HL-60 (cell line): ENCODE results near the gene IGLL5.

ENCODE experiments used
- DNase-seq, 2 experiments: peaks; one replicate each; pipeline ENCODE4 v3.0.0-alpha.2; 2010 to 2020; ENCODE audit warnings: low read depth in 1 of 2, low spot score in 1 of 2
- H3K27ac ChIP-seq: fragments of 250-450 bp; sonication (Bioruptor Pico); replicated peaks from 2 replicates; pipeline ENCODE4 v1.5.1; 2020; ENCODE audit warnings: mild to moderate bottlenecking, moderate library complexity
- H3K27me3 ChIP-seq: fragments of 250-450 bp; sonication (Bioruptor Pico); 2 replicates; pipeline ENCODE4 v1.5.1; 2021; ENCODE audit warnings: mild to moderate bottlenecking, moderate library complexity; ENCODE audit not compliant: insufficient read depth, poor library complexity, severe bottlenecking
- H3K4me3 ChIP-seq: replicated peaks from 2 replicates; pipeline ENCODE4 v1.5.1; 2011; ENCODE audit warnings: mild to moderate bottlenecking, control low read depth, low read length; ENCODE audit not compliant: insufficient read depth
- CTCF ChIP-seq: IDR thresholded peaks from one replicate; pipeline ENCODE4 v1.5.1; 2011; ENCODE audit warnings: low read length, control low read depth, inconsistent platforms; ENCODE audit not compliant: insufficient read depth
- GABPA ChIP-seq: IDR thresholded peaks from 2 replicates; pipeline ENCODE4 v1.6.1; 2012; ENCODE audit warnings: low read depth
- POLR2AphosphoS5 ChIP-seq: IDR thresholded peaks from 2 replicates; pipeline ENCODE4 v1.6.1; 2012; ENCODE audit warnings: low read depth
- REST ChIP-seq: IDR thresholded peaks from 2 replicates; pipeline ENCODE4 v1.6.1; 2012; ENCODE audit warnings: low read depth; ENCODE audit not compliant: insufficient replicate concordance
- SPI1 ChIP-seq: IDR thresholded peaks from 2 replicates; pipeline ENCODE4 v1.6.1; 2012; ENCODE audit warnings: low read depth, mild to moderate bottlenecking, borderline replicate concordance

Gene IGLL5

DNA sequence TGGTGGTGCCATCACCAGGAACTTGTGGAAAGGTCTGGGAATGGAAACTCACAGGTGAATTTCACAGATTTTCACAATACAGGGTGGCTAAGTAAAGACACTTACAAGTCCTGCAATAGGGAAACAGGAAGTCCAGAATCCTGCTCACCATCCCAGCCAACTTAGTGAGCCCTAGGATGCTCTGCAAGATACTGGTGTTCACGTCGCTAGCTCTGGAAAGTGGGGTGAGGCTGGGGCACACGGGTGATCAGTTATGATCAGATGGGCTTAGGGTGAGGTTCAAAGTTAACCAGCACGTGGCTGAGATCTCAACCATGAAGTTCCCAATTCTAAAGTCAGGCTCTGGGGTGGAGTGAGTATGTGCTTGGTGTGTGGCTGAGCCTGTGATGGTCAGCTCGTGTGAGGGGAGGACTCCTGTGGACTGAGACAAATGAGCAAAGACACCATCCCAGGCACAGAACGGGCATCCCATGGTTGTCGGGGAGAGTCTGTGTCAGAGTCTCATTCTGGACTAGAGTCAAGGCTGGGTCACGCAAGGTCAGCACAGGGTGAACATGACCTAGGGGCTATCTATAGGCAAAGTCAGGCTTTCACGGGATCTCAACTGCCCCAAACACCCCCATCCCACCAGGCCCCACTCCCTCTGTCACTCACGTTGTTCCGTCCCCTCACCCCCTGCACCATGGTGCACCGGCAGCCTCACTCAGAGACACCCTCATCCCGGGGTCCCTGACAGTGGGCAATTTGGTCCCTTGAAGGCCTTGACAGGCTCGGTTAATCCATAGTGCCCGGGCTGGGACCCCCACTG, 23.9 kb downstream of the IGLL5 start:
- TF ChIP-seq CTCF, result no peak
- TF ChIP-seq GABPA, result no peak
- no peak for TF ChIP-seq REST
- no peak for TF ChIP-seq POLR2AphosphoS5
- TF ChIP-seq SPI1, result no peak
- Histone ChIP-seq H3K27me3 (peaks cover 2% of the 10 kb centered on the region), H3K4me3 (no peak overlapping the region), H3K27ac (no peak overlapping the region)
- DNase-seq, result no peak

- H3K27ac ChIP-seq, result no peak overlapping the region
- H3K27me3 ChIP-seq, result peaks cover 2% of the 10 kb centered on the region
- TF ChIP-seq POLR2AphosphoS5, result no peak
- TF ChIP-seq CTCF, result no peak
- no peak for TF ChIP-seq GABPA
- no peak for TF ChIP-seq SPI1
- TF ChIP-seq REST, result no peak
These were observed 24.7 kb downstream of the IGLL5 start for GRCh38 chr22:22912135-22912987.

GRCh38 chr22:22912988-22913253, 25.3 kb downstream of the IGLL5 start:
- Histone ChIP-seq H3K27me3 (peaks cover 2% of the 10 kb centered on the region), H3K4me3 (no peak overlapping the region), H3K27ac (no peak overlapping the region)
- DNase-seq, result no peak
- TF ChIP-seq GABPA (no peak), CTCF (no peak), REST (no peak), POLR2AphosphoS5 (no peak), SPI1 (no peak)

More at GRCh38 chr22:22912135-22912987, 24.7 kb downstream of the IGLL5 start:
- no peak for DNase-seq
- no peak overlapping the region for H3K4me3 ChIP-seq
